GM18861 (cell line): ENCODE measurements around the gene HGF.
"Not testable (repeated sequence)": the region's sequence is repeated elsewhere in the genome, so short reads cannot be mapped to it uniquely, and the experiment has no call there.

ENCODE experiments used
- ATAC-seq: cut with Tn5 transposase; IDR thresholded peaks from one replicate; pipeline ENCODE4 v1.9.1; 2021; ENCODE audit not compliant: unreplicated experiment

HGF gene

GRCh38 chr7:81769891-81770727, at the start of gene HGF:
Gene HGF (minus strand): TSS chr7:81770047. CDS start chr7:81769971, 76 bp downstream.
- ATAC-seq: no peak

- ATAC-seq: no peak
These were observed 46.5 kb upstream of the HGF start for GRCh38 chr7:81816312-81816711.

GRCh38 chr7:81812866-81813476, 43.1 kb upstream of the HGF start:
- not testable (repeated sequence) for ATAC-seq

GRCh38 chr7:81811956-81812865, 42.4 kb upstream of the HGF start:
- no peak for ATAC-seq

GRCh38 chr7:81810476-81811155, 40.8 kb upstream of the HGF start:
- no peak for ATAC-seq

GRCh38 chr7:81808310-81808709, 38.5 kb upstream of the HGF start:
- not testable (repeated sequence) for ATAC-seq

GRCh38 chr7:81803267-81803666, 33.4 kb upstream of the HGF start:
- ATAC-seq: no peak

GRCh38 chr7:81802251-81802650, 32.4 kb upstream of the HGF start:
- no peak for ATAC-seq

- no peak for ATAC-seq
These were observed 31.7 kb upstream of the HGF start for GRCh38 chr7:81801532-81801931.

- ATAC-seq: no peak
These were observed 22.0 kb upstream of the HGF start for GRCh38 chr7:81791568-81792518.

- no peak for ATAC-seq
These were observed 20.8 kb upstream of the HGF start for GRCh38 chr7:81790686-81791085.

GRCh38 chr7:81790120-81790500, 20.3 kb upstream of the HGF start:
- no peak for ATAC-seq

GRCh38 chr7:81789406-81790119, 19.7 kb upstream of the HGF start:
- no peak for ATAC-seq

- no peak for ATAC-seq
These were observed 18.4 kb upstream of the HGF start for GRCh38 chr7:81788246-81788645.

- ATAC-seq: no peak
These were observed 14.0 kb upstream of the HGF start for GRCh38 chr7:81783818-81784217.

- no peak for ATAC-seq
These were observed 11.3 kb upstream of the HGF start for GRCh38 chr7:81780914-81781693.

- ATAC-seq: no peak
These were observed 9.9 kb upstream of the HGF start for GRCh38 chr7:81779706-81780105.

- ATAC-seq: no peak
These were observed 7.8 kb upstream of the HGF start for GRCh38 chr7:81777697-81778096.
